ENCODE measurements around the gene ELOB. TPM values are rescaled to one million over a fixed set of nuclear protein-coding genes. Genes with fewer than 3 reads are reported as not detected.

Gene ELOB
- total RNA-seq, 1 donor from 2014 or later = 402 TPM

- Histone ChIP-seq H3K27me3 (no peaks in the 10 kb centered on the region), H3K27ac (peak overlapping the region; percentile 70), H2AFZ (replicated peaks) (no peak overlapping the region), H3F3A (ENCODE audit: low read depth) (peaks cover 52% of the 10 kb centered on the region), H3K36me3 (no peaks in the 10 kb centered on the region), H3K4me2 (no peak overlapping the region), H3K4me1 (peaks cover 12% of the 10 kb centered on the region), H3K4me3 (no peak overlapping the region), H3K9me3 (ENCODE audit: low read depth) (no peaks in the 10 kb centered on the region), H4K20me1 (ENCODE audit: low read depth) (peaks cover 66% of the 10 kb centered on the region), H3K79me2 (ENCODE audit: low read depth) (peaks cover 58% of the 10 kb centered on the region), H3K9ac (no peak overlapping the region)
- DNase-seq (ENCODE audit: low spot score) = no peak
- H3K36me3 Mint-ChIP-seq = peaks cover 22% of the 10 kb centered on the region
- no peak overlapping the region for H3K27ac Mint-ChIP-seq
- TF ChIP-seq EZH2 (IDR thresholded peaks at IDR 0.05) = no peak
- TF ChIP-seq CTCF (IDR thresholded peaks at IDR 0.05) = no peak
- TF ChIP-seq EZH2phosphoT487 (IDR thresholded peaks at IDR 0.05) = no peak
- H3K27me3 Mint-ChIP-seq (ENCODE audit: insufficient read depth, low read depth) = peaks cover 7% of the 10 kb centered on the region
- no peaks in the 10 kb centered on the region for H3K9me3 Mint-ChIP-seq
- peaks cover 21% of the 10 kb centered on the region for H3K4me1 Mint-ChIP-seq
- H3K4me3 Mint-ChIP-seq = peak overlapping the region; percentile 24
Measured at GRCh38 chr16:2773188-2773968, 3.7 kb downstream of the ELOB start.

- Mint-ChIP-seq H3K4me1 (peaks cover 14% of the 10 kb centered on the region), H3K27ac (no peak overlapping the region), H3K36me3 (peaks cover 29% of the 10 kb centered on the region), H3K4me3 (peak overlapping the region; percentile 19), H3K9me3 (no peaks in the 10 kb centered on the region), H3K27me3 (ENCODE audit: insufficient read depth, low read depth) (peaks cover 5% of the 10 kb centered on the region)
- peaks cover 9% of the 10 kb centered on the region for H3K4me1 ChIP-seq
- TF ChIP-seq EZH2 (IDR thresholded peaks at IDR 0.05) (no peak), CTCF (IDR thresholded peaks at IDR 0.05) (no peak), EZH2phosphoT487 (IDR thresholded peaks at IDR 0.05) (no peak)
- H3K36me3 ChIP-seq = no peaks in the 10 kb centered on the region
- H3K79me2 ChIP-seq (ENCODE audit: low read depth) = peaks cover 61% of the 10 kb centered on the region
- H3F3A ChIP-seq (ENCODE audit: low read depth) = peaks cover 62% of the 10 kb centered on the region
- no peak overlapping the region for H3K4me3 ChIP-seq
- H2AFZ ChIP-seq (replicated peaks) = no peak overlapping the region
- DNase-seq (ENCODE audit: low spot score) = no peak
- H3K9ac ChIP-seq = no peak overlapping the region
- H3K27me3 ChIP-seq = no peaks in the 10 kb centered on the region
- H3K27ac ChIP-seq = peak overlapping the region; percentile 67
- peaks cover 82% of the 10 kb centered on the region for H4K20me1 ChIP-seq (ENCODE audit: low read depth)
- H3K4me2 ChIP-seq = no peak overlapping the region
- H3K9me3 ChIP-seq (ENCODE audit: low read depth) = no peaks in the 10 kb centered on the region
Measured at GRCh38 chr16:2771496-2772402, 5.3 kb downstream of the ELOB start.

- H3K36me3 ChIP-seq = no peaks in the 10 kb centered on the region
- no peaks in the 10 kb centered on the region for H3K9me3 ChIP-seq (ENCODE audit: low read depth)
- DNase-seq (ENCODE audit: low spot score) = no peak
- H3K79me2 ChIP-seq (ENCODE audit: low read depth) = peaks cover 61% of the 10 kb centered on the region
- peaks cover 72% of the 10 kb centered on the region for H3F3A ChIP-seq (ENCODE audit: low read depth)
- TF ChIP-seq EZH2 (IDR thresholded peaks at IDR 0.05) = no peak
- no peak for TF ChIP-seq EZH2phosphoT487 (IDR thresholded peaks at IDR 0.05)
- no peak for TF ChIP-seq CTCF (IDR thresholded peaks at IDR 0.05)
- H4K20me1 ChIP-seq (ENCODE audit: low read depth) = peaks cover 76% of the 10 kb centered on the region
- Mint-ChIP-seq H3K4me3 (no peak overlapping the region), H3K27me3 (ENCODE audit: insufficient read depth, low read depth) (peaks cover 16% of the 10 kb centered on the region), H3K36me3 (peaks cover 41% of the 10 kb centered on the region), H3K27ac (no peak overlapping the region), H3K4me1 (peaks cover 6% of the 10 kb centered on the region), H3K9me3 (peaks cover 5% of the 10 kb centered on the region)
- no peaks in the 10 kb centered on the region for H3K27me3 ChIP-seq
- no peak overlapping the region for H3K4me2 ChIP-seq
- H2AFZ ChIP-seq (replicated peaks) = no peak overlapping the region
- peak overlapping the region; percentile 58 for H3K27ac ChIP-seq
- no peaks in the 10 kb centered on the region for H3K4me1 ChIP-seq
- H3K4me3 ChIP-seq = no peak overlapping the region
- H3K9ac ChIP-seq = no peak overlapping the region
Measured at GRCh38 chr16:2770057-2770951, 6.8 kb downstream of the ELOB start.

Data from neural progenitor cell (in vitro differentiated cells).